GOT3 (cell line): Measurements from ENCODE around the gene MIA.
"Not testable (repeated sequence)": the region's sequence is repeated elsewhere in the genome, so short reads cannot be mapped to it uniquely, and the experiment has no call there.

Experiments
- DNase-seq: peaks from one replicate; lab custom pipeline; 2025; ENCODE audit warnings: mixed read lengths; lab: John Stamatoyannopoulos, UW

MIA gene

DNA sequence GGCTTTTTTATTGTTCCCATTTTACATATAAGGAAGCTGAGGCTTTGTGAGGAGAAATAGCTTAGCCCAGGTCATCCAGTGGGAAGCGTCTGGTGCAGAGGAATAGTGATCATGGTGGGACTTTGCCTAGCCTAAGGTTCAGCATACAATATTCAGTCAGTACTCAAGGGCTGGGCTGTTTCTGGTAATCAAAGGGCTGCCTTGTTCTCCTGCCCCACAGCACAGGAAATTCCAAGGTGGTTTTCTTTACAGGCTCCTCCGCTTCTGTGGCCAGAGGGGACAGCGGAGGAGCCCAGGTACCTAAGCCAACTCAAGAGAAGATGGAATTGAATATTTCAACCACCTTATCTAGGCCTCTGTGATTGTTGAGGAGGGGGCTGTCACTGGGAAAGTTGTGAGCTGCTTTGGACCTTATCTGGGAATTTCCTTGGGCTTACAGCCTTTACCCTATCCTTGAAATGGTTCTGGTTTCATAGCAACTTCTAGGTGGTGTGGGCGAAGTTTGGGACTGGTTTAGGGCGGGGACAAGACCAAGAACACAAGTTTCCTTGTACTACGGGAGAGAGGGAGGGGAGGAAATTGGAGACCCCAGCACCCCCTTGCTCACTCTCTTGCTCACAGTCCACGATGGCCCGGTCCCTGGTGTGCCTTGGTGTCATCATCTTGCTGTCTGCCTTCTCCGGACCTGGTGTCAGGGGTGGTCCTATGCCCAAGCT lies at the start of gene MIA:
Gene MIA (plus strand): TSS at position 606 of the 716 bp plus-strand sequence. CDS start 22 bp downstream, at position 628.
- no peak for DNase-seq

DNA sequence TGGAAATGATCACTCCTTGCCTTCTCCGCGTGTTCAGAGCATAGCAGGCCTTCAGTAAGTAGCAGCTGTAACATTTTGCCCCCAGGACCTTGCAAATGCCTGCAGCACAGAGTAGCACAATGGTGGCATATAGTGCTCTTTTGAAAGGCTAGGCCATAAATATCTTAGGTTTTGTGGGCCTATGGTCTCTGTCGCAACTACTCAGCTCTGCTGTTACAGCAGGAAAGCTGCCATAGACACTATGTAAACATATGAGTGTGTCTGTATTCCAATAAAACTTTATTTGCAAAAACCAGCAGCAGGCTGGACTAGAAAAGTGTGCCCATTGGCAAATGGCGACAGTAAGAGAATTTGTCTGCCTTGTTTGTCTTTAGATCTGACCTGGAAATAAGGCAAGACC lies 49.0 kb upstream of the MIA start:
- DNase-seq: no peak

DNA sequence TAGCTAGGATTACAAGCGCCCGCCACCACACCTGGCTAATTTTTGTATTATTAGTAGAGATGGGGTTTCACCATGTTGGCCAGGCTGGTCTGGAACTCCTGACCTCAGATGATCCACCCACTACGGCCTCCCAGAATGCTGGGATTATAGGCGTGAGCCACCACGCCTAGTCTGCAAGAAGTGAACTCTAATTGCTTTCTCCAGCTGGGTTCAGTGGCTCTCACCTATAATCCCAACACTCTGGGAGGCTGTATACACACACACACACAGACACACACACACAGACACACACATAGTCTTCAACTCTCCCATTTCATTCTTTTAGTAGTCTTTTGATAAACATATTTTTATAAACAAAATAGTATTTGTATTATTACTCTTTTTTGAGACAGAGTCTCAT lies 45.3 kb upstream of the MIA start:
- DNase-seq: not testable (repeated sequence)

DNA sequence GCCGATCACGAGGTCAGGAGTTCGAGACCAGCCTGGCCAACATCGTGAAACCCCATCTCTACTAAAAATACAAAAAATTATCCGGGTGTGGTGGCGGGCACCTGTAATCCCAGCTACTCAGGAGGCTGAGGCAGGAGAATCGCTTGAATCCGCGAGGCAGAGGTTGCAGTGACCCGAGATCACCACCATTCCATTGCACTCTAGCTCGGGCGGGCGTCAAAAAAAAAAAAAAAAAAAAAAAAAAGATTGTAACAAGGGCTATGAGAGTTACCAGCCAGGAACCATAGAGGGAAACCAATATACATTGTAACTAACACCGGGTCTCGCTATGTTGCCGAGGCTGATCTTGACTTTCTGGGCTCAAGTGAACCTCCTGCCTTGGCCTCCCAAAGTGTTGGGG lies 43.0 kb upstream of the MIA start:
- not testable (repeated sequence) for DNase-seq

DNA sequence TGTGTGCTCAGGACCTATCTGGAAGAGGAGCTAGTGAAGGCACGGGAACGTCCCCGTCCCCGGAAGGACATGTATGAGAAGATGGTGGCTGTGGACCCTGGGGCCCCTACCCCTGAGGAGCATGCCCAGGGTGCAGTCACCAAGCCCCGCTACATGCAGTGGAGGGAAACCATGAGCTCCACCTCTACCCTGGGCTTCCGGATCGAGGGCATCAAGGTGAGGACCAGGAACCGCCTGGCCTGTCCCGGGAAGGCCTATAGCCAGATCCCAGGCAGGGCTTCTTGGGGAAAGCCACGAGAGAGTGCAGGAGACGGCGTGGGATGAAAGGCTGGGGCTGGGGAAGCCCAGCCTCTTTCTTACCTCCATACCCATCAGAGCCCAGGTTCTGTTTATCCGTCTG lies 42.2 kb upstream of the MIA start:
- DNase-seq: no peak

DNA sequence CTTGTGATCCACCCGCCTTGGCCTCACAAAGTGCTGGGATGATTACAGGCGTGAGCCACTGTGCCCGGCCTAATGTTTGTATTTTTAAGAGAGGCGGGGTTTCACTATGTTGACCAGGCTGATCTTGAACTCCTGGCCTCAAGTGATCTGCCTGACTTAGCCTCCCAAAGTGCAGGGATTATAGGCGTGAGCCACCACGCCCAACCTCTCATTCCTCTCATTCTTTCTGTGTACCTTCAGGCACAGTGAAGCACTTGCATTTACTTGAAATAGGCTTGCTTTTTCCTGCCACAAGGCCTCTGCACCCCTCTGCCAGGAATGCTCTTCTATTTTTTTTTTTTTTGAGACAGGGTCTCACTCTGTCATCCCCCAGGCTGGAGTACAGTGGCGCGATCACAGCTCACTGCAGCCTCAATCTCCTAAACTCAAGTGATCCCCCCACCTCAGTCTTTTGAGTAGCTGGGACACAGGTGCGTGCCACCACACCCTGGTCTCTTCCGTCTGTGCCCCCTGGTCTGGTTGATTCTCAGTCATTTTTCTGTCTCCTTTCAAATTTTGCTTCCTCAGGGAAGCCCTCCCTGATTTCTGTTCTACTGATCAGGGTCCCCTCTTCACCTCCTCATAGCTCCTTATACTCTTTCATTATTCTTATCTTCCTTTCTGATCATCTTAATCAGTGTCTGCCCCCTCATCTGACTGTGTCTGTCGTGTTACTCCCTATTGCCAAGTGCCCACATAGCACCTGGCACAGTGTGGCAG lies 40.1 kb upstream of the MIA start:
- no peak for DNase-seq

DNA sequence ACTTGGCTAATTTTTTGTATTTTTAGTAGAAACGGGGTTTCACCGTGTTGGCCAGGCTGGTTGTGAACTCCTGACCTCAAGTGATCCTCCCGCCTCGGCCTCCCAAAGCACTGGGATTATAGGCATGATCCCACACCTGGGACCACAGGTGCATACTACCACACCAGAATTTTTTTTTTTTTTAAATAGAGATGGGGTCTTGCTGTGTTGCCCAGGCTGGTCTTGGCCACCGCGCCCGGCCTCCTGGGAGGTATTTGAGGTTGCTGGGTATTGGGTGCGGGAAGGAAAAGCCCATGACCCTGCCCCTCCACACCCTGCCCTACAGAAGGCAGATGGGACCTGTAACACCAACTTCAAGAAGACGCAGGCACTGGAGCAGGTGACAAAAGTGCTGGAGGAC lies 38.7 kb upstream of the MIA start:
- no peak for DNase-seq

DNA sequence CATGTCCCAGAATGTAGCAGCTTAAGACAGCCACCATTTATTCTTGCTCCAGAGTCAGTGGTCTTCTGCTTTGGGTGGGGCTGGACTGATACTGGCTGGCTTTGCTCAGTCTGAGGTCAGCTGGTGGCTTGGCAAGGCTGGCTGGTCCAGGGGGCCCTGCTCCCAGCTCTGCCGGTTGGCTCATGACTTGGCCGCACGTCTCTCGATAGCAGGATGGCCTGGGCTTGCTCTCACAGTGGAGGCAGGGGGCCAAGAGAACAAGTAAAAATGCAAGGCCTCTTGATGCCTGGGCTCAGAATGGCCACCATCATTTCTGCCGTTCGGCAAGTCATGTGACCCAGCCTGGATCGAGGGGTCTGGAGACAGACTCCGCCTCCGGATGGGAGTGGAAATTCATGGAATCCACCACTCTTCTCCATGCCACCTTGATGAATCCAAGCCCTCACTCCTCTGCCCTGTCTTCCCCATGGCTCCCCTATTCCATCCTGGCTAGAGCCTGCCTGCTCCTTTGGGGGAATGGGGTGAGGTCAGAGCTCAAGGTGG lies 38.1 kb upstream of the MIA start:
- no peak for DNase-seq

DNA sequence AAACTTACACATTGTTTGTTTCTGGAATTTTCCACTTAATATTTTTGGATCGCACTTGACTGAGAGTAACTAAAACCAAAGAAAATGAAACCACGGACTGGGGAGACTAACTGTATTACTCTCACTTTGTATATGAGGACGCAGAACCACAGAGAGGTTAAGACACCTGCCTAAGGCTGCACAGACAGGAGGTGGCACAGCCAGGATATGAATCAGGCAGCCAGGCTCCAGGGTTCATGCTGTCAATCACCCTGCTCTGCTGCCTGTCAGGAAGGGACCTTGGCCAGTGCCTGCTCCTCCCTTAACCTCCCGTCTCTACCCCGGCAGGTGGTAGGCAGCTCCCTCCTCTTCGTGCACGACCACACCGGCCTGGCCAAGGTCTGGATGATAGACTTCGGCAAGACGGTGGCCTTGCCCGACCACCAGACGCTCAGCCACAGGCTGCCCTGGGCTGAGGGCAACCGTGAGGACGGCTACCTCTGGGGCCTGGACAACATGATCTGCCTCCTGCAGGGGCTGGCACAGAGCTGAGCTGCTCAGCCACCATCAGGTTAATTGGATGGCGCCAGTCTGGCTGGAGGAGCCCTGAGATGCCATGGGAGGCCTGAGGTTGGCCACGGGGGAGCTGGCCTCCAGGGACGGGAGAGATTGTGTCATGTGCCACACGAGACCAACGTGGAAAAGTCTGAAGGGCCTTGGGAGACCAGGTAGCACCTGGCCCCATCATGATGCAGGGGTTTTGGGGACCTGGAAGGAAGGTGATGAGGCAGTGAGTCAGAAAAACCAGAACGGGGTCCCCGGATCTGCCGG lies 36.1 kb upstream of the MIA start:
- DNase-seq: no peak

DNA sequence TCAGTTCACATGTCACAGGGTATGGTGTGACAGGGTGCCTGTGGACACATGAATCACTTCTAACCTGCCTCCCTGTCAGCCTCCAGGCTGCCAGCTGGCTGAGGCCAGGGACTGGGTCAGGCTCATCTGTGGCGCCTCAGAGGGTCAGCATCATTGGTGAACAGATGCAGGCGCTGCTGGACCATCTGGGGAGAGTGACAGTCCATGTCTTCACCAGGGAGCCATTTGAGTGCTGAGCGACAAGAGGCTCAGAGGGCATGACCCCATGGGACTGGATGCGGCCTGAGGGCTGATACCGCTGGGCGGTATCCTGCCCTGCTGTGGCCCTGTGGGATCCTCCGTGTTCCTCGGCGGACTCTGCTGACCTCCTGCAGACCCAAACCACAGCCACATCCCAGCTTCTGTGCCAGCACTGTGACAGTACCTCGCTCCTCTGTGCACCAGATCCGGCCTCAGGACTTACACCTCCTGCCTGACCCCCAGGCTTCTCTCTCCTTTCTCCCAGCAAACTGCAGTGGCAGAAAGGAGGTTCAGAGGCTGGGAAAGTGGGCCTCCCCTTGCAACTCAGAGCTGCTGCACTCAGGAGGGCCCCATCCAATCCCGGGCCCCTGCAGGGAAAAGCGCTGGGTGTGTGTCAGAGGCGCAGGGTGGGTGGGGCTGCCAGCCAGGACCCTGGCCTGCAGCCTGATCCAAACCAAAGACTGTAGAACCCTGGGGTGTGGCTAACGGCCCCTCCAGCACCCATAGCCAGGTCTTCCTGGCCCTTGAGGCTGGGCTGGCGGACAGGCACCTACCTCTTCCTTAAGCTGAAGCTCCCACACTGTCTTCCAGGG lies 35.2 kb upstream of the MIA start:
- no peak for DNase-seq

DNA sequence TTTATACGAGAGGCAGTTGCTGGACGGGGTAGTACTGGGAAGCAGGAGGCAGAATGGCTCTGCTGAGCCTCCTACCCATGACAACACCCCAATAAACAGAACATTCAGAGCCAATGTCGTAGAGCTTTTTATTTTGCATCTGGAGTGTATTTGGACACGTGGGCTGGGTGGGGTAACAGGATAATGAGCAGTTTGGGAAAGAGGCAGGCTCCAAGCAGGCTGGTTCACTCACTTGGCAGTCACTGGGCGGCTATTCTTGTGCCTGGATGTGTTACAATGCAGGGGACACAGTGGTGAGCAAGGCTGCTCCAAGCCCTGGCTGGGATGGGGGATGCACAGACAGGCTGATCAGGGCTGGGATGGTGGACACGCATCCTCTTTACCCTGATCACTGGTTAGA lies 34.6 kb upstream of the MIA start:
- DNase-seq: no peak

DNA sequence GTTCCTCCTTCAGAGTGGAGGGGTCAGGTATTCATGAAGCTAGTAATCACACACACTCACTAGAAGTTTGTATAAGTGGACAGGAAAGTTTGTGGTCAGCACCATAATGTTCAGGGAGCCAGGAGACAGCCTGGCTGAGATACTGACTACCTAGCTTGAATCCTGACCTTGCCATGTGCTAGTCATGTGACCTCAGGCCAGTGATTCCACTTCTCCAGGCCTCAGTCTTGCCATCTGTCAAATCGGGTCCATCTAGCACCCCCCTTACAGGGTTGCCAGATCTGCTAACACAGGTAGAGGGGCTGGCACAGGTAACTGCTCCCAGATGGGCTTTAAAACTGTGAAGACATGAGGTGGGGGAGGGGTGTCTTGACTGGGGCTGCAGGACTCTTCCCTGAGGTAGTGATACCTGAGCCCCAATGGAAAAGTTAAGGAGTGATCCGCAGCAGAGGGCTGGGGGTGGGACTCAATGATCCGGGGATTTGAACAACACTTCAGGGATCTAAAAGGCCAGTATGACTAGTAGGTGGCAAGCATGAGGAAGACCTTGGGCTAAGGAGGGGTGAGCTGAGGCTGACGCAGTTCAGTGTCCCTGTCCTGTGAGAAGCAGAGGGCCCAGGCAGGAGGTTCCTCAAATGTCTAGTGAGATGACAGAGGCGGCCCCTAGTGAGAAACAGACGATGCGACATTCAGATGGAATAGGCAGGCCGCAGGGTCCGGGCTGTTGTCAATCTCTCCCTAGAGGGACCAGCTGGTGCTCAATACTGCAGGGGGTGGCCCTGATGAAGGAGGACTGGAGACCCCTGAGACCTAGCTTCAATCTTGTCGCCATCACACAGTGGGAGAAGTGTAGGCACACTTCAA lies 33.6 kb upstream of the MIA start:
- no peak for DNase-seq

DNA sequence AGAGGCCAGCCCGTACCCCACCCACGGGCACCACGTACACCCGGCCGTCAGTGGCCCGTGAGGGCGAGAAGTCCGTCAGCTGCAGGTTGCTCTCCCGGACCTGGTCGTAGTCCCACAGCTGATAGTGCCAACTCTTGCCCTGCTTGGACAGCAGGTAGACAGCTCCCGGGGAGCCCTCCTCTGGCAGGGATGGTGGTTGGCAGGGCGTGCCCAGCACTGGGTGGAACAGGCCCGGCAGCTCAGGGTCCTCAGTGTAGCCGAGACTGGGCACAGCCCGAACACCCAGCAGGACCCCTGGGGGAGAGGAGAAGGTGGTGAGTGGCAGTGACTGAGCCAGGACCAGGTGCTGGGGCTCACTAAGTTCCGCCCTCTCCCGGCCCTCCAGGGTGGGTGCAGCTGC lies 32.8 kb upstream of the MIA start:
- no peak for DNase-seq

DNA sequence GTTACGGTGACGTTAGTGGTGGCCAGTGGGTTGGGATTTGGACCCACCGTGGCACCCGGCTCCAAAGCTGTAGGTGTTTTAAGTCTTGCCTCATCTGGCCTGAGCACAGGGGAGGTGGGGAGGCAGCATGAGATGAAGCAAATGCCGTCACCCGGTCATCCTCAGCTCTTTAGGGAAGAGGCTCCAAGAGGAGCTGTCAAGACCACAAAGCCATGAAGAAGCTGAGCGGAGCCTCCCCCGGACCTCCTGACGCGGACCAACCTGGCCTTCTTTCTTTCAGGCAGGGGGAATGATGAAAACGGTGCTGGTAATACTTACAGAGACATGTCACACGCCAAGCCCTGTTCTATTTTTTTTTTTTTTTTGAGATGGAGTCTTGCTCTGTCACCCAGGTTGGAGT lies 32.4 kb upstream of the MIA start:
- no peak for DNase-seq

DNA sequence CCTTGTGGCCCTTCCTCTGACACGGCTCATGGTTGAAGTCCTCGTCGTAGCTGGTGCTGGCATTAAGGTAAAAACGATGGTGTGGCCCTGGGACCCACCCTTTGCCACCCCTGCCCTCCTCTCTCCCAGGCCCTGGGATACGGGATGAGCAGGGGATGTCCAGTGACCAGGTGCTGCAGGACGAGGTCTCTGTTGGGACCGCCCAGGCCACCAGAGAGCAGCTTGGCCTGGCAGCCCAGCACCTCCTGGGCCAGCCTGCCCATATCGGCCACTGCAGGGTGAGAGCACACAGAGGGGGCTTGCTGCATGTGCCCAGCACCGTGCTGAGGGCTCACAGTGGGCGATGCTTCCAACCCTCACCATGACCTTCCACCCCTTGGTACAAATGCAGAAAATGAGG lies 31.4 kb upstream of the MIA start:
- no peak for DNase-seq

DNA sequence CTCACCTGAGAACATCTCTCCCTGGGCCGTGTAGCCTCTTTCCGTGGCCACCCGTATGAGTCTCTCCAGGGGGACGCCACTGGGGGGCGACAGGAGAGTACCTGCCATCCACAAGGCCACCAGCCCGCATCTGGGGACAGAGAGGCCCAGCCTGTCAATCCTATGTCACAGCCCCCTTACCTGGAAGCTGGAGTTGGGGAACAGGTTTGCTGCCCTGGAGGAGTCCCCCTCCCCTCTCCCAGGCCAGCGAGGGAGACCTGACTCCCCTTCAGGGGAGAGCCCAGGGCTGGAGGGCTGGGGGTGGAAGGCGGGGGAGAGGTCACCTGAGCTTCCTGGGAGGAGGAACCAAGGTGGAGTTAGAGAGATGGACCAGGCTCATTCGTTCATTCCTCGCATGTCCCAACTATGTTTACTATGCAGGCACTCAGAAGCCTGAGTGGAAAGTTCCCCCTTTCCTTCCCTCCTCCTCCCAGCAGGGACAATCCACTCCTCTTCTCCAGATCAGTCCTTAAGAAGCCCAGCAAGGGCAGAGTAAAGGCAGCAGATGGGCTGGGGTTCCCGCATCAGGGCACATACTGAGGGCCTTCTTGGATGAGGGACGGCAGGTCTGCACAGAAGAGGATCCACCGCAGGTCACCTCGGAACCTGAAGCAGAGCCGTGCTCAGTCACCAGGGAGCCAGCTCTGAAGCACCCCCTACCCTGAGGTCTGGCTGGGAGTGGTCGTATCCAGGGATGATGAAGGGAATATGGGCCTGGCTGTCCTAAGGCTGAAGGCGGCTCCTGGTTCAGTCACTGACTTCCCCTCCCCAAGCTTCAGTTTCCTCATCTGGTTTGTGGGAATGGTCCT lies 30.5 kb upstream of the MIA start:
- DNase-seq: no peak

DNA sequence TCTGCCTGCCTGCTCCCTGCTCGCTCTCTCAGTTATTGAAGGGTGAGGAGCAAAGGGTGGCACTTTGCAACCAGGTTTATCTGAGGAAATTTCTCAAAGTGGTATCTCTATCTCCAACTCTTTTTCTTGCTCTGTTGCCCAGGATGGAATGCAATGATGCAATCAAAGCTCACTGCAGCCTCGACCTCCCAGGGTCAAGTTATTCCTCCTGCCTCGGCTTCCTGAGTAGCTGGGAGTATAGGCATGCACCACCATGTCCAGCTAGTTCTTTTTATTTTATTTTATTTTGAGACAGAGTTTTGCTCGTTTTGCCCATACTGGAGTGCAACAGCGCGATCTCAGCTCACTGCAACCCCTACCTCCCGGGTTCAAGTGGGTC lies 29.9 kb upstream of the MIA start:
- no peak for DNase-seq

DNA sequence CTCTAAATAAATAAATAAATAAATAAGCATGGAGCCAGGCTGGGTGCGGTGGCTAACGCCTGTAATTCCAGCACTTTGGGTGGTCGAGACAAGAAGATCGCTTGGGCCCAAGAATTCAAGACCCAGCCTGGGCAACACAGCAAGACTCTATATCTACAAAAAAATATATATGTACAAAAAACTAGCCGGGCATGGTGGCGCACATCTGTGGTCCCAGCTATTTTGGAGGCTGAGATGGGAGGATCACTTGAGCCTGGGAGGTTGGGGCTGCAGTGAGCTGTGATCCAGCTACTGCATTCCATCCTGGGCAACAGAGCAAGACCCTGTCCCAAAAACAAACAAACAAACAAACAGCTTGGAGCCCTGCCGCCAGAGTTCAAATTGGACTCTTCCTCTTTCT lies 27.8 kb upstream of the MIA start:
- DNase-seq: no peak

DNA sequence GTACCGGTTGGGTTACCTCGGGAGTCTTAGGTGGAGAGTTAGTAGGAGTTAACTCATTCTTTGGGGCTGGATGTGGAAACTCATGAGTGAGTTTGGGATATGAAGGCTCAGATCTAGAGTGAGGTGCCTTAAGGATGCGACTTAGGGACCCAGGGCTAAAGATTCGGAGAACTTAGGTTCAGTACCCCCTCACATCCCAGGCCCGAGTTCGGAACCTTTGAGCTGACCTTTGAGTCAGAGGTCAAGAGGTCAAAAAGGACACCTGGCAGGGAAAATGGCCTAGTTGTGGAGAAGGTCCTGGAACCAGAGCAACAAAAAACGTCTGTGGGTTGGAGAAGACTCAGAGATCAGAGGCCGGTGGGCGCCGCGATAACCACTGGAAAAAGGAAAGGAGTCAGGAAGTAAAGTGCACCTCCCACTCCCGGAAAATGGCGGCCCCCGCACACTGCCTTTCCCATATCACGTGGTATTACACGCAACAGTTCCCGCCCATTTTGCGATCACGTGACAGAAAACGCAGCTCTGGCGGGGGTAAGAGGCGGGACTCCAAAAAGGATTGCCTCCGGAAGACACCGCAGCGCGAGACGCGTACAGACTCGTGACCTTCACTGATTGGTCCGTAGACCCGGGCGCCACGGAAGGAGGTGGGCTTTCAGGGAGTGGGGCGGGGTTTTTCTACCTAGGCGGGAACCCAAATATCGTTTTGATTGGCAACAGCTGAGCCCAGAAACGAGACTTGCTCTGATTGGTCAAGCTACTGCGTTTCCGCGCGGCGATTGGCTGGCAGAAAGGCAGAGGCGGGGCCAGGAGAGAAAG lies 25.1 kb upstream of the MIA start, which contains the start of gene ACTMAP:
Gene ACTMAP (minus strand): TSS at position 420 of the 816 bp plus-strand sequence. CDS start 674 bp downstream, outside the sequence.
- peak; percentile 98 for DNase-seq
